ENCODE results near the gene SYN1.

- TF ChIP-seq USF2 (IDR thresholded peaks at IDR 0.05; ENCODE audit: borderline replicate concordance, low read depth, low read length) (no peak), MAX (IDR thresholded peaks at IDR 0.05; ENCODE audit: low read depth) (no peak), TEAD4 (IDR thresholded peaks at IDR 0.05; ENCODE audit: borderline replicate concordance, insufficient read depth) (no peak), MEF2A (IDR thresholded peaks at IDR 0.05; ENCODE audit: borderline replicate concordance, low read depth) (no peak), FOXM1 (IDR thresholded peaks at IDR 0.05; ENCODE audit: low read depth) (no peak), POLR2AphosphoS5 (IDR thresholded peaks at IDR 0.05; ENCODE audit: low read depth, low read length) (no peak), YY1 (IDR thresholded peaks at IDR 0.05; ENCODE audit: low read depth) (no peak), IRF3 (IDR thresholded peaks at IDR 0.05; ENCODE audit: low read depth, low read length) (no peak), RFX5 (IDR thresholded peaks at IDR 0.05; ENCODE audit: low read length) (no peak), EZH2phosphoT487 (IDR thresholded peaks at IDR 0.05; ENCODE audit: borderline replicate concordance, low read depth) (no peak), MXI1 (IDR thresholded peaks at IDR 0.05; ENCODE audit: low read depth, low read length) (no peak), SMC3 (IDR thresholded peaks at IDR 0.05; ENCODE audit: low read depth, low read length) (no peak)
Measured at GRCh38 chrX:47637546-47638195, 18.0 kb upstream of the SYN1 start.
